GM21737 (cell line): ENCODE measurements around the gene CD109.
"Not testable (repeated sequence)": the region's sequence is repeated elsewhere in the genome, so short reads cannot be mapped to it uniquely, and the experiment has no call there.

Experiments used
- ATAC-seq: cut with Tn5 transposase; IDR thresholded peaks from one replicate; pipeline ENCODE4 v1.9.1; 2021; ENCODE audit warnings: mild to moderate bottlenecking, moderate library complexity; ENCODE audit not compliant: unreplicated experiment

CD109 gene

GRCh38 chr6:73851048-73851447 lies 155.0 kb downstream of the CD109 start:
- ATAC-seq = not testable (repeated sequence)

- ATAC-seq = no peak
Observed at GRCh38 chr6:73854998-73855718, 159.2 kb downstream of the CD109 start.

GRCh38 chr6:73857341-73857890 lies 161.4 kb downstream of the CD109 start:
- ATAC-seq = no peak

- no peak for ATAC-seq
Observed at GRCh38 chr6:73858376-73858775, 162.4 kb downstream of the CD109 start.

- ATAC-seq = no peak
Observed at GRCh38 chr6:73860303-73860702, 164.3 kb downstream of the CD109 start.

- no peak for ATAC-seq
Observed at GRCh38 chr6:73866305-73866704, 170.3 kb downstream of the CD109 start.

- no peak for ATAC-seq
Observed at GRCh38 chr6:73867411-73867810, 171.4 kb downstream of the CD109 start.

GRCh38 chr6:73870907-73871306 lies 174.9 kb downstream of the CD109 start:
- no peak for ATAC-seq

- no peak for ATAC-seq
Observed at GRCh38 chr6:73873081-73873480, 177.1 kb downstream of the CD109 start.
